ENCODE data around the gene CTXN2. TPM values are rescaled to one million over a fixed set of nuclear protein-coding genes. Genes with fewer than 3 reads are reported as not detected.

The CTXN2 gene
- total RNA-seq, 1 experiment from 2014 or later: 0.11 TPM

DNA sequence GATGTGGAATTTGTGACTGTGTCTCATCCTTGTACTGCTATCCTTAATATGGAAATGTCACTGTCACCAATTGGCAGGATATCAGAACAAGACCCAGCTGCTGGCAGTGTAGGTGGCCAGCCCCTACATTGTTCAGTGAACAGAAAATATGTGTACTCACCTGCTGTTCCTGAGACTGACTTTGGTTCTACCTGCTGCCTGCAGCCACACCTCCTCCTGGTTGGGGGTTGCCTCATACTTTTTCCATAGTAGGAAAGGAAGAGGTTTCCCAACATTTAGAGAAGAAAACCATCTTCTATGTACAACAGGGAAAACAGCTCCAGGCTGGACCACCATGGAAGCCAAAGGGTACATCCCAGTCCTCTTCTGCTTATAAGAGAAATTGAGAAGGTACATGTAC is 50.5 kb downstream of the CTXN2 start:
- no peak overlapping the region for H3T11ph ChIP-seq (ENCODE audit: low read length)
- no peaks in the 10 kb centered on the region for H3K79me1 ChIP-seq (ENCODE audit: insufficient read depth, low read depth, low read length, poor library complexity, severe bottlenecking)
- H2AK5ac ChIP-seq (ENCODE audit: insufficient read length, low read length): no peak overlapping the region
- no peak overlapping the region for H4K8ac ChIP-seq (replicated peaks; ENCODE audit: insufficient read length, low read depth, low read length)
- no peak overlapping the region for H2BK20ac ChIP-seq (ENCODE audit: low read depth, low read length, poor library complexity, severe bottlenecking)
- no peaks in the 10 kb centered on the region for H4K20me1 ChIP-seq (ENCODE audit: control insufficient read depth, insufficient read depth, insufficient read length)
- no peak overlapping the region for H3K4me3 Mint-ChIP-seq
- no peak overlapping the region for H3K4me2 ChIP-seq (ENCODE audit: insufficient read depth, insufficient read length, low read length)
- no peak overlapping the region for H2BK12ac ChIP-seq (ENCODE audit: insufficient read length, low read depth, low read length)
- H3K27ac Mint-ChIP-seq: no peak overlapping the region
- no peak overlapping the region for H2AFZ ChIP-seq (ENCODE audit: low read length)
- H3K56ac ChIP-seq (ENCODE audit: insufficient read length, low read depth, low read length): no peak overlapping the region
- no peak overlapping the region for H2BK120ac ChIP-seq (ENCODE audit: low read depth, low read length, poor library complexity, severe bottlenecking)
- H3K27ac ChIP-seq (ENCODE audit: insufficient read length, low read depth, low read length): no peak overlapping the region
- H3K4ac ChIP-seq (ENCODE audit: low read depth, low read length): no peak overlapping the region
- no peak overlapping the region for H3K14ac ChIP-seq (ENCODE audit: insufficient read depth, low read length)
- H3K23me2 ChIP-seq (ENCODE audit: insufficient read length, low read depth, low read length, poor library complexity, severe bottlenecking): no peaks in the 10 kb centered on the region
- H2BK5ac ChIP-seq (ENCODE audit: insufficient read length, low read length): no peak overlapping the region
- no peak for DNase-seq
- no peak overlapping the region for H3K23ac ChIP-seq (ENCODE audit: insufficient read length, low read depth, low read length)
- no peak overlapping the region for H2BK15ac ChIP-seq (ENCODE audit: low read depth, low read length)
- no peak overlapping the region for H3K9ac ChIP-seq (ENCODE audit: extremely low read depth, insufficient read length, low read length)
- no peaks in the 10 kb centered on the region for H3K4me1 ChIP-seq (ENCODE audit: insufficient read depth, low read length)
- no peak overlapping the region for H3K18ac ChIP-seq (ENCODE audit: insufficient read length, low read depth, low read length)
- H3K27me3 Mint-ChIP-seq (ENCODE audit: low read depth): no peaks in the 10 kb centered on the region
- no peaks in the 10 kb centered on the region for H3K9me3 ChIP-seq (ENCODE audit: control insufficient read depth, low read depth, low read length)
- H3K36me3 Mint-ChIP-seq (ENCODE audit: insufficient read depth in 1 of 3, low read depth in 3 of 3): no peaks in the 10 kb centered on the region
- H3K79me2 ChIP-seq (ENCODE audit: insufficient read depth, low read length): no peaks in the 10 kb centered on the region
- no peaks in the 10 kb centered on the region for H3K4me1 Mint-ChIP-seq
- H3K27me3 ChIP-seq (ENCODE audit: insufficient read depth, low read length): no peaks in the 10 kb centered on the region
- TF ChIP-seq, protein P1, sequence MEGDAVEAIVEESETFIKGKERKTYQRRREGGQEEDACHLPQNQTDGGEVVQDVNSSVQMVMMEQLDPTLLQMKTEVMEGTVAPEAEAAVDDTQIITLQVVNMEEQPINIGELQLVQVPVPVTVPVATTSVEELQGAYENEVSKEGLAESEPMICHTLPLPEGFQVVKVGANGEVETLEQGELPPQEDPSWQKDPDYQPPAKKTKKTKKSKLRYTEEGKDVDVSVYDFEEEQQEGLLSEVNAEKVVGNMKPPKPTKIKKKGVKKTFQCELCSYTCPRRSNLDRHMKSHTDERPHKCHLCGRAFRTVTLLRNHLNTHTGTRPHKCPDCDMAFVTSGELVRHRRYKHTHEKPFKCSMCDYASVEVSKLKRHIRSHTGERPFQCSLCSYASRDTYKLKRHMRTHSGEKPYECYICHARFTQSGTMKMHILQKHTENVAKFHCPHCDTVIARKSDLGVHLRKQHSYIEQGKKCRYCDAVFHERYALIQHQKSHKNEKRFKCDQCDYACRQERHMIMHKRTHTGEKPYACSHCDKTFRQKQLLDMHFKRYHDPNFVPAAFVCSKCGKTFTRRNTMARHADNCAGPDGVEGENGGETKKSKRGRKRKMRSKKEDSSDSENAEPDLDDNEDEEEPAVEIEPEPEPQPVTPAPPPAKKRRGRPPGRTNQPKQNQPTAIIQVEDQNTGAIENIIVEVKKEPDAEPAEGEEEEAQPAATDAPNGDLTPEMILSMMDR (conservative IDR thresholded peaks at IDR 0.05): no peak
- no peaks in the 10 kb centered on the region for H3K9me3 Mint-ChIP-seq
- no peak overlapping the region for H4K5ac ChIP-seq (ENCODE audit: insufficient read length, low read depth, low read length)
- no peak overlapping the region for H4K91ac ChIP-seq (ENCODE audit: insufficient read length, low read depth, low read length)
